GM19452 (cell line): ENCODE measurements around the gene CSTF1.
A peak's percentile ranks its signal among the peaks of the same experiment; 100 is the strongest.

Experiments
- ATAC-seq: cut with Tn5 transposase; IDR thresholded peaks from one replicate; pipeline ENCODE4 v1.9.1; 2021; ENCODE audit not compliant: unreplicated experiment

The CSTF1 gene

DNA sequence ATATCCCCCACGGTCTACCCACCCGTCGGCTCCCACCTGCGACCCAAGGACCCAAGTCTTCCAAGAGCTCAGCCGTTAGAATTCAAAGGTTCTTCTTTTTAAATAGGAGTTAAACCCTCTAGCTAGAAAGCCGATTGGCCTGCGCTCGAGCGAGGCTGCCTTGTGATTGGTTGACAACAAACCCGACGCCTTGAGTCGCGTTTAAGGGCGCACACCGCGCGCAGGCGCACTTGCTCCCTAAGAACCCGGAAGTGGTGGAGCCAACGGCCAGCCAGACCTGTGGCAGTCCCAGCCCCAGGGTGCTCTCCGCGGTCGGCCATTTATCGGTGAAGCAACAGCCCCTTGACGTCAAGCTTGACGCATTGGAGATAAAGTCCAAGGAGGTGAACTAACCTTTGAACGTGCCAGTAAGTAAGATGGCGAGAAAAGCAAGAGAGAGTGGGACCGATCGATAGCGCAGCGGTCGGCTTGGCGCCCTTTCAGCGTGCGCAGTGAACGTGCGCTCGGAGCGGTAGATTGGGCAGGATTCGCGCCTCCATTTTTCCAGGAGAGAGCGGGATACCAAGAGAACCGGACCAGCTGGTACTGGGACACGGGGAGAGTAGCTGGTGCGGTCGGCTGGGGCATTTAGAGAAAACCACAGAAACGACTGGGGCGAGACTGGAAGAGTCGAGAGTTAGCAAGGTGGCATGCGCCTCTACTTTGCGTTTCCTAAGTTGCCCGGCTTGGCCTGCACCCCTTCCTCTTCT lies at the start of gene CSTF1, which contains the start of gene AURKA:
Gene CSTF1, plus strand, starts transcription at position 514 of the 749 bp plus-strand sequence. CDS start 2,908 bp downstream, outside the sequence.
Gene AURKA, minus strand, starts transcription at position 84 of the 749 bp plus-strand sequence. CDS start 4,018 bp downstream, outside the sequence.
- ATAC-seq = peak; percentile 93

DNA sequence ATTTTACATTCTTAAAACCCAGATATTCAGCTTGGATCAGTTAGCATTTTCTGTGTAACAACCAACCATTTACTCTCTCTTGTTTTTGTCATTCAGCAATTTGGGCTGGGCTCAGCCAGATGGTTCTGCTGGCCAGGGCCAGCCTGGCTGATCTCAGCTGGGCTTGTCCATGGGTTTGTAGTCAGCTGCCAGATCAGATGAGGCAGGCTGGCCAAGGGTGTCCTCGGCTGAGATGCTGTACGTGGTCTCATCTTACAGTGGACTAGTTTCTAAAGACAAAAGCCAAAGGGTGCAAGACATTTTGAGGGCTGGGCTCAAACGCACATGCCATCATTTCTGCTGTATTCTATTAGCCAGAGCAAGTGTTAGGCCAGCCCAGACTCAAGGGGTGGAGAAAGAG lies 49.7 kb upstream of the CSTF1 start:
- ATAC-seq = no peak

DNA sequence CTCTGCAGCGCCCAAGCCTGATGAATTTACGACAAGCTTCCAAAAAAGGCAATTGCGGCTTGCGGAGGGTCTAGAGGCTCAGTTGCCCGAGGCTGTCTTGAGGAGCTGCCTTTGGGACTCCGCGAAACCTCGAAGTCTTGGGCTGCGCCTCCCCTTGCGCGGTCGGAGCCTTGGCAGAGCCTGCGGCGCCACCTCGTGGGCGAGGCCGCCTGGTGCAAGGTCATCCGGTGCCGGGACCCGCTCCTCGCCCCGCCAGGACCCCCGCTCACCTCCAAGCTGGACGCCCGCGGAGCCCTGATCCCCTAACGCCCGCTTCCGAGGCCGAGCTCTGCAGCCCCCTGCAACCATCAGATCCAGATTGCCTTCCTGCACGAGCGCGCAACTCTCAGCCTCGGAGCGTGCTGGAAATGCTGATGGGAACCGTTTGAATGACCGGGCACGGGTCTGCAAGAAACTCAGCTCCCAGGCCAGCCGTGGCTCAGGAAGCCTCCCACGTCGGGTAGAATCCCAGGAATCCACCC lies 48.5 kb upstream of the CSTF1 start:
- ATAC-seq = peak; percentile 76

DNA sequence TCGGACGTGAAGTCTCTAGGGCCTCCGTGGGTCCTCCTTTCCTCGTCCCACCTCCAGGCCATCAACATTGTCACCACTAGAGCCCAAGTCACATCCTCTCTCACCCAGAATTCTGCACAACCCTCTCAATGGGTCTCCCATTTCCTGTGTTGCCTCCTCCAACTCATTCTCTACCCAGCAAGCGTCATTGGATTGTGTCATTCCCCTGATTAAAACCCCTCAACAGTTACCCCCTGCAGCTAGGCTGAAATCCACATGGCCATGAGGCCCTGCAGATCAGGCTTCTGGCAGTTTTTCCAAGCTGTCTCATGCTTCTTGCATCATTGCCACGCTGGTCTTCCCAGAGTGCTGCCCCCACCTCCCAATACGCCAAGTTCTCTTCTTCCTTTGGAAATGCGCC lies 46.5 kb upstream of the CSTF1 start:
- ATAC-seq = no peak

DNA sequence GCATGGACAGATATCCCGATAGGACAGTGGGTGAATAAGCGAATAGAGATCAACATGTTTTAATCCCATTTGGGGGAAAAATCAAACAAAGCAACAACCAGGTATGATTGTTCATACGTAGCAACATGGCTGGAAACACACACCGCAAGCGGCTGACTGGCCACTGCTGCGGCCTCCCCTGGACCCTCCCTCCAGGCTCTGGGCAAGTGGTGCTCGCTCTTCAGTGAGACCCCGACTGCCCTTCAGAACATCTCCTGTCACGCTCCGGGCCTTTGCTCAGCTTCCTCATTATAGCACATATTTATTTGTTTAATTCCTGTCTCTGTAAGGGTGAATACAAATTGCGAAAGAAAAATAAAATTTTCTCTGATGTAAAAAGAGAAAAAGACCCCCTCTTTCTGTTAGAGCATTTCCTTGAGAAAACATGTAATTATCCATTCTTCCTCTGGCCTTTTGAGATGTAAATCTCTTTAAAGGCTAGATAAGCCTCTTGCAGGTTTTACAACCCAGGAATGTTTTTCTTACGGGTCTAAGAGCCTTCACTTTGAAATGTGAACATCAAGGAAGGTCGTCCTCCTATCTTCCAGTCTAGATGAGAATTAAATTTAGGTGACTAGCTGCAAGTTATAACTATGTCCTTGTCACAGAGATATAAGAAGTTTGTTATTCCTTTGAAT lies 44.7 kb upstream of the CSTF1 start:
- no peak for ATAC-seq

DNA sequence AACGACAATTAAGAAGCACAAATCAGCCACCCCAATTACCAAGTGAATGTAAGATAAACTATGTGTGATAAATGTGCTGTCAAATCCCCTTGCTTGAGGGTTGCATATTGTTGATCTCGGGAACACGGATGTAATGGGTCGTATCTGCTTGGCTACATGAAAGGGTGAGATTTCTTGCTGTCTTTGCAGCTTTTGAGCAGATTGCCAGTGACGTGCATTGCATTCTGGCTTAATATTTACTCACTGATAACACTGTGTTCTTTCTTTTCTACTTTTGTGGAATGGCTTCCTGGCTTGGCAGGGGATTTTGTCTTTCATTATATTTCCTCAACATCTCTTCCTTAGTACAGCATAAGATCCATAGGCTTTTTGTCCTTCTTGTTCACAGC lies 44.1 kb upstream of the CSTF1 start:
- no peak for ATAC-seq

DNA sequence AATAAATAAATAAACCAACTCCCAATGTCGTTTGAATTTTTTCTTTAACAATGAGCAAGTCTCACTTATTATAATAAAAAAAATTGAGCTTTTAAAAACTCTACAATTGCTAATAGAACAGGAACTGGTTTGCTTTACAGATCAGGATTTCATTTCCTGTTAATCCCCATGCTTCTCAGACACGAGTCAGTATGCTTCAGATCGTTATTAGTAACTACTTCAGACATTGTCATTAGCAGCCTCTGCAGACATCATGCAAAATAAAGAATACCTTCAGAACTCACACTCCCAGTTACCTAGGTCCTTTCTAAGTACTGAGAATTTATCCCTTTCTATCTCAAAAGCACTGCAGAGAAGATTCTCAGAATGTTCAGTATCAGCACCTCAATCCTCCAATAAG lies 43.7 kb upstream of the CSTF1 start:
- no peak for ATAC-seq

DNA sequence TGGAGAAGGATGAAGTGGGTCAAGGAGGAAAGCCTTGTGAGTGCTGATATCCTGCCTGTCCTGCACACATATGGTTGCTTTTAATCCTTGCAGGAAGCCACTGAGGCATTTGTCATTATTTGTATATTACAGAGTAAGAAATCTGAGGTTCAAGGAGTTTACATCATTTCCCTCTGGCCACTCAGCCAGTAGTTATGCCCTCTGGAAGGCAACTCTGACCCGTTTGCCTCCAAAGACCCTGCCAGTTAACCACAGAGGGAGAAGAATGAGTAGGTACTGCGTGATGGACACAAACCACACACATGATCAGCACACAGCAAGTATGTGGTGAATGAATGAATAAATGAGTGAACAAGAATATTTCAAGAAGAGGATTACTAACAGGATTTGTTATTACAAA lies 41.6 kb upstream of the CSTF1 start:
- ATAC-seq = no peak

DNA sequence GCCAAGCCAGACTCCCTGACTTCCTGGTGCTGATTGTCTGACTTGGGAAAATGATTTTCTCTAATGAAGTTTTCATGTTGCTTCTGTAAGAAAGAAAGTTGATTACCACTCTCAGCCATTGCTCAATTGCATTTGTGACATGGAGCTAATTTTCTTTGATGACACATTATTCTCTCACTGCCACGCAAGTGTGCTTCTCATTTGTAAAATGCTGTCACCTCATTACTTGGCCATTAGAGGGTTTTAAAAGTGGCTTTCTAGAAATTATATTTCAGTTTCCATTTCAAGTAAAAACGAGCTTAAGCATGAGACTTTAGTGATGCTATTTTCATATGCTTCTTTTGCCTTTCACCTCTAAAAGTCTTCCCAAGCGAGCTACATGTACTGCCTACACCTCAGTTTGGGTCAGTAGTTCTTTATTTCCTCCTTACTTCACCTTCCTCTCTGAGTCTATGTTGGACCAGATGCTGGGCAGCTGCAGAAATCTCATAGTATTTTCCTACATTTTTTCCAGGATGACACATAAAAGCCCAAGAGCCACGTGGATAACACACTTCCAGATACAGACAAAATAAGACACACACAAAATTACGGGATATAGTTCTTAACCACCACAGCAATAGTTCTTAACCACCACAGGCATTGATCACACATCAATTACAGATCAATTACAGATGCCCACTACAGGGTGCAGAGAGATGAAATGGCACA lies 39.9 kb upstream of the CSTF1 start:
- ATAC-seq = no peak

DNA sequence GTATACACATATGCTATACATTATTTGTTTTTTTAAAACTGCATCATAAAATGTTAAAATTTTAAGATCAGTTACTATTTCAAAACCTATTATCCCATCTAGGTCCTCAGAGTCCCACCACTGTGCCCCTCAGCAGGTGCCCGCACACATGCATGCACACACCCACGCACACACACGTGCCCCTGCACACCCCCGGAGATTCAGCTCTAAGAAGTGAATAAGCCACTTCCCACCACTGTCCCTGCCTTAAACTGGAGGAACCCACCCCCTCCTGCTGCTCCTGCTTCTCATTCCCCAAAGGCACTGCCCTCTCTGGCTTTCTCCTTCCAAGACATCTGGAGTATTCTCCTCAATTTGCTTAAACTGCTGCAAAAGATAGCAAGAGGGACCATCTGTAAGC lies 39.1 kb upstream of the CSTF1 start:
- ATAC-seq = no peak

DNA sequence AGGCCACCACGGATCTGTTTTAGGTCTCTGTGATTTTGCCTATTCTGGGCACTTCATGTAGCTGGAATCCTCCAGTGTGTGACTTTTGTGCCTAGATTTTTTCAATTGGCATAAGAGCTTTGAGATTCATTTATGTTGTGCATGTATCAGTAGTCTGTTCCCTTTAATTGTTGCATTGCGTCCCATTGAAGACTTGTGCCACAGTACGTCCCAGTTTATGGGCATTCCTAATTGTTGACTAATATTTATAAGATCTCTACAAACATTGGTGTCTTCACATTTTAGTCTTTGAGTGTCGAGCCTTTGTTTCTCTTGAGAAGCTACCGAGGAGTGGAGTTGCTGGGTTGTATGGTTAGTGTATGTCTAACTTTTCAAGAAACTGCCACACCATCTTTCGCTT lies 34.4 kb upstream of the CSTF1 start:
- no peak for ATAC-seq

DNA sequence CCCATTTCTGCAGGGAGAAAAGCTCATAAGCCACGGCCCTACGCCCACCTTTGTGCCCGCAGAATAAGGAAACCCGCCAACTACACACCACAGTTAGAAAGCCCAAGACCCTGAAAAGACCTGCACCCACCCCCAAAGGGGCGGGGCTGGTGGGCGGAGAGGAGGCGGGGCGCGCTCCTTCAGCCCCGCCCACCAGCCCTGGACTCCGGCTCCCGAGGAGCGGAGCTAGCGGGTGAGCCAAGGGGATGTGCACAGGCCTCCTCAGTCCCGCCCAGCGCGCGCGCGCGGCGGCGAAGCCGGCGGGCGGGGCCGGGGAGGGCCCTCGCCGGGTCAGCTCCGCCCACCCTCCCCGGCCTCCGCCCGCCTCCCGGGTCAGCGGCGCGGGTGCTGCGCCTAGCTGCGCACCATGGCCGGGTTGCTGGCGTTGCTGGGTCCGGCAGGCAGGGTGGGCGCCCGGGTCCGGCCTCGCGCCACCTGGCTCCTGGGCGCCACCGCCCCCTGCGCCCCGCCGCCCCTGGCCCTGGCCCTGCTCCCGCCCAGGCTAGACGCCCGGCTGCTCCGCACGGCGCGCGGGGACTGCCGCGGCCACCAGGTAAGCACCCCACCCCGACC lies 33.7 kb upstream of the CSTF1 start, which contains the start of gene FAM210B:
Gene FAM210B, plus strand, starts transcription at position 375 of the 612 bp plus-strand sequence. Its CDS starts 32 bp downstream, at position 407.
- ATAC-seq = peak; percentile 99

DNA sequence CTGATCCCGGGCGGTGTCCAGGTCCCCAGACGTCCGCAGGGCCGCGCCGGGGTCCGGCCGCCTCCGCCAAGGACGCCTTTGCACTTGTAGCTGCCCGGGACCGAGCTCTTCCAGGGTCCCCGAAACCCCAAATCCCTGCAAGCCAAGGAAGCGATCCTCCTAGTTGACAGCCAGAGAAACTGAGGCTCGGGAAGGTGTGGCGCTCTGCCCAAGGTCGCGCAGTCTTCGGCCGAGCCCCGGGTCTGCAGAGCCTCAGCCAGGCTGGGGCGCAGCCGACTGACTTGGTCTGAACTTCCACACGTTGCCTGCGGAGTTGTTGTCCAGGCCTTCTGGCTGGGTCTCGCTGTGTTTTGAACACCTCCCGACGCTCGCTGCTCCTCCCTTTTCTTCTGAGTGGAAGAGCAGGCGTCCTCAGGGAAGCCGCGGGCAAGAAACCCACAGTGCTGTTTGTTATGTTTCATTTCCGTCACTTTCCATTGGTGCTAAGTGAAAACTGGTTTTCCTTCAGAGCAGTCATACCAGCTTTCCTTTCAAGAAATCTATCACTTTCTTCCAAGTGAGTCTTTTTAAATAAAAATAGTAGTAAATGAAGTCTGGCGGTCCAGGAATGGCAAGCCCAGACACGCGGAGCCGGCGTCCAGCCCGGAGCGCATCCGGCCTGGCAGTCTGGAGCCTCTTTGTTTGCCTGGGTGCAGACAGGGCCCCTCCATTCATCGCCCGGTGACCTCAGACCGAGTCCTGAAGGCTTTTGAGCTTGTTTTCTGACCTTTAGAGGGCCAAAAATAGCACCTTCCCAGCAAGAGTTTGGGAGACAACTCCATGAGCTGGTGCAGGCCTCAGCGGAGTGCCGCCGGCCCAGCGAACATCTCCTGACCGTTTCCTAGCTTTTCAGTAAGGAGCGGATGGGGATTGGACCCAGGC lies 33.0 kb upstream of the CSTF1 start:
- peak; percentile 23 for ATAC-seq

DNA sequence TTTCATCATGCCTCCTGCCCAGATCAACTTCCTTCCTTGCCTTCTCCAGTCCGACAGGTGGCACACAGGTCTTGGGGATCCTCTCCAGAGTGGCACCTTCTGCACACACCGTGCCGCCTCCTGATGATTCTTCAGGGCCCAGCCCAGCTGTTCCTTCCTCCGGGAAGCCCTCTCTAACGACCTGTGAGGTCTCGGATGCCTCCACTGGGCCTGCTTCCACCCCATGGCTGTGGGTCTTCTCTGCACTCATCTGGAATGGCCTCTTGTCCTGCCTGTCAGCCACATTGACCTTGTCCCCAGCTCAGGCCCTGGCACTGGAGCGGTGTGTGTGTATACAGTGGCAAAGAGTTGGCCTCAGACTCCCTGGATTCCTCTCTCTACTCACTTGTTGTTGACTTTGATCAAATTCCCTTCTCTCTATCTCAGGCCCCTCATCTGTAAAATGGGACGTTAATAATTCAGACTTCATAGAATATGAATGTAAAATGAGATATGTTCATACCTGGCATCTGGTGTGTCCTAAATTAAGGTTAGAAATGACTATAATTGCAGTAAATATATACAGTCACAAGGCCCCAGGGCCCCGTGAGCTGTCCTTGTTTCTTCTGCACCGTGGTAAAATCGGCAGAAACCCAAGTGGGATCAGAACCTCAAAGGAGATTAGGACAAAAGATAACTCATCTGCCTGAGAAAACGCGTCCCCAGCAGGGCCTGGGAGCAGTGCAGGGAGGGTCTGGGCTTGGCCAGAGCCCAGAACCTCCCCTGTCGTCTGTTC lies 32.1 kb upstream of the CSTF1 start:
- no peak for ATAC-seq

DNA sequence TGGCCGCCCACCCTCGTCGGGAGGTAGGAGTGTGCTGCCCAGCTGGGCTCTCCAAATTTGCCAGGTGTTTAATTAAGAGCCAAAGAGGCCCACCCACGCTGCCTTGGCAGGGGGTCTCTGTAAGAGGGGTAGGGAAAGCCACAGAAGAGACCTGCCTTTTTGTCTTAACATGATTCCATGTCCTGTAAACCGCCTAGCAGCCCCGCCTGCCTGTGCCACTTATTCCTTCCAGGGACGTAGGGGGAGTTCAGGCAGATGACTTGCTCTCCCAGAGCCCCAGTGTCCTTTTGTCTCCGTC lies 31.6 kb upstream of the CSTF1 start:
- ATAC-seq = no peak

DNA sequence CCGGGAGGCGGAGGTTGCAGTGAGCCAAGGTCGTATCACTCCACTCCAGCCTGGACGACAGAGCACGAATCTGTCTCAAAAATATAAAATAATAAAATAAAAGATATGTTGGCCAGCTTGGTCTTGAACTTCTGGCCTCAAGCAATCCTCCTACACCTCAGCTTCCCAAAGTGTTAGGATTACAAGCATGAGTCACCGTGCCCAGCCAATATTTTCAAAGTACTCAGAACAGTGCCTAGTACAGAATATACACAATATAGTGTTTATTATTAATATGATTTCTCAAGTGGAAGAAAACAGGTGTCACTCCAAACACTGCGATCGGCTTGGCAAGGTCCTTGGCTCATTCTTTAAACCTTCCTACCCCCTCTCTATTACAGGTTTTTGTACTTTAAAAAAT lies 30.5 kb upstream of the CSTF1 start:
- no peak for ATAC-seq

DNA sequence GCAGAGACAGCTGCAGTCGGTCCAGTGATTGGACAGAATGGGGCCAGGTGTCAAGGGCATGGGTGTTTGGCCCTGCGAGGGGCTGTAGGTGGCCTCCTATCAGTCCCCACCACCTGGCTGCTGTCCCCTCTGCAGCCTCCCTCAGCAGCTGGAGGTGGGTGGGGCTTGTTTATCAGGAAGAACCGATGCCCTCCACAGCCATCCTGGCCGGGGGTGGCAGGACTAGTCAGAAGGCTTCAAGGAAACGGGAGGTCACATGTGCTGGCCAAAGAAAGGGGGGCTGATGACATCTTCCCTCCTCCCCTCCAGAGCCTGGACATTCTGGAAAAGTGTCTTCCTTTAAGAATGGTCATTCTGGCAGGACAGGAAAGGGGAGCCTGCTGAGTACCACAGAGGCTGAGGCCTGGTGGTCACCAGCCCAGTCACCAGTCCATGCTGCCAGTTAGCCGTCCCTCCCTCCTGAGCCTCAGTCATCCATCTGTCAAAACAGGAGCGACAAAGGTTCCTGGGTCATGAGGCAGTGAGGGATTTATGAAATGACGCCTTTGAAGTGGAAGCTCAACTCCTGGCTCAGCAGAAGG lies 29.5 kb upstream of the CSTF1 start:
- ATAC-seq = no peak

DNA sequence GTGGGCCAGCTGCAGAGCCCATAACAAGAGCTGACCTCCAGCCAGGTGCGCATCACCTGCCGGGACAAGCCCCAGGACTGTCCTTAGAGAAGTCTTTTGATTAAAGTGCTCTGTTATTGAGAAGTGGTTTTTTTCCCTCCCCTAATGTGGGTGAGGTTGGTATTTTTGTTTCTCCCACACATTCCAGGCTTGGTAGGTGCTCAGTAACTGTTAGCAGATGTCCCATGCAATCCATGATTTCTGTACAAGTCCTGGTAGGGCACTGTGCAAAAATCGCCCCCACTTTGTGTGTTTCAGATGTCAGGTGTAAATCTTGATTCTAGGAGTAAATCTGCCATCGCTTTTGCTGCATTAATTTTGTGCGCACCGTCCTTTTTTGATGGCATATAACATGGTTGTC lies 29.0 kb upstream of the CSTF1 start:
- no peak for ATAC-seq
